GM18909 (cell line): Measurements from ENCODE around the gene CD79A.

Source experiments
- ATAC-seq: cut with Tn5 transposase; IDR thresholded peaks from one replicate; pipeline ENCODE4 v1.9.1; 2021; ENCODE audit warnings: mild to moderate bottlenecking; ENCODE audit not compliant: unreplicated experiment, poor library complexity

CD79A gene

GRCh38 chr19:41917676-41918075 lies 40.6 kb downstream of the CD79A start:
- no peak for ATAC-seq

GRCh38 chr19:41918095-41918494 lies 41.0 kb downstream of the CD79A start:
- ATAC-seq: no peak

- no peak for ATAC-seq
Observed at GRCh38 chr19:41918653-41919244, 41.7 kb downstream of the CD79A start.

- no peak for ATAC-seq
Observed at GRCh38 chr19:41919948-41920712, 43.1 kb downstream of the CD79A start.

GRCh38 chr19:41920882-41921576 lies 44.0 kb downstream of the CD79A start:
- no peak for ATAC-seq

GRCh38 chr19:41921577-41922576 lies 44.8 kb downstream of the CD79A start:
- ATAC-seq: no peak

- ATAC-seq: no peak
Observed at GRCh38 chr19:41922585-41922984, 45.5 kb downstream of the CD79A start.

GRCh38 chr19:41923045-41923788 lies 46.1 kb downstream of the CD79A start:
- ATAC-seq: no peak

- no peak for ATAC-seq
Observed at GRCh38 chr19:41924151-41925145, 47.4 kb downstream of the CD79A start.

GRCh38 chr19:41925208-41926003 lies 48.3 kb downstream of the CD79A start:
- ATAC-seq: no peak

- ATAC-seq: no peak
Observed at GRCh38 chr19:41926028-41926762, 49.1 kb downstream of the CD79A start.

- ATAC-seq: no peak
Observed at GRCh38 chr19:41926763-41927496, 49.9 kb downstream of the CD79A start.

GRCh38 chr19:41927497-41928192 lies 50.6 kb downstream of the CD79A start:
- ATAC-seq: no peak

GRCh38 chr19:41928221-41928683 lies 51.2 kb downstream of the CD79A start, which contains the start of gene ERFL:
TSS of gene ERFL (minus strand) at chr19:41928449. CDS start at chr19:41912919, 15,530 bp downstream.
- no peak for ATAC-seq

GRCh38 chr19:41928754-41929535 lies 51.9 kb downstream of the CD79A start:
- no peak for ATAC-seq
